ENCODE measurements around the gene MICAL1.

The MICAL1 gene

GRCh38 chr6:109453594-109454495, 1.7 kb downstream of the MICAL1 start:
- DNase-seq: peak; percentile 91

DNA sequence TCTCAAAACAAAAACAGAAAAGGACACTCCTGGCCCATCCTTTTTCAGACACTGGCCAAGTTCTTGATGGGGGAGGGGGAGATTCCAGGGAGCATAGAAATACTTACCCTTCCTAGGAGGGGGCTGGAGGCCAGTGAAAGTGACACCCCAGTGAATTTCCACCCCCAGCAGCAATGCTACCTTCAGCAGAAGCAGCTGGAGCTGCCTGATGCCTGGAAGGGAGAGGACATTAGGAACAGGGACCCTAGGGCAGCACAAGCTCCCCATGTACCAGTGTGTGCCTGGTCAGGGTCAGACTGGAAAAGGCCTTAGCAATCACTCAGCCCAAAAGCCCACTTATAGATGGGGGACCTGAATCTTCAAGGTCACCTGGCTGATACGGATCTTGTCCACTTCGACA, 2.4 kb downstream of the MICAL1 start:
- DNase-seq: no peak

- no peak for DNase-seq
Measured at GRCh38 chr6:109452181-109452580, 3.4 kb downstream of the MICAL1 start.

DNA sequence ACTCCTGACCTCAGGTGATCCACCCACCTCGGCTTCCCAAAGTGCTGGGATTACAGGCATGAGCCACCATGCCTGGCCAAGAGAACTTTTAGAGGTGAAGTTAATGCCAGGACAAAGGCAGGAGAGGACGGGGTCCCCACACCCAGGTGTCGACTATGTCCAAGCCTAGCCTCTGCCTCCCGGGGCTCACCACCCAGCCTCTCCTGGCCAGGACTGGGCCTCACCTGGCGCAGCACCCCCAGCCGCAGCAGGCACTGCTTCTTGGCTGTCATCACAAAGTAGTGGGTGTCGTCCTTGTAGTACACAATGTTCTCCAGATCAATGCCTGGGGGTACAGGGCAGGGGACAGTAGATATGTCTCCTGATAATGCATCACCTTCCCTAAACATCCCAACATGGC, 4.2 kb downstream of the MICAL1 start:
- DNase-seq: no peak

DNA sequence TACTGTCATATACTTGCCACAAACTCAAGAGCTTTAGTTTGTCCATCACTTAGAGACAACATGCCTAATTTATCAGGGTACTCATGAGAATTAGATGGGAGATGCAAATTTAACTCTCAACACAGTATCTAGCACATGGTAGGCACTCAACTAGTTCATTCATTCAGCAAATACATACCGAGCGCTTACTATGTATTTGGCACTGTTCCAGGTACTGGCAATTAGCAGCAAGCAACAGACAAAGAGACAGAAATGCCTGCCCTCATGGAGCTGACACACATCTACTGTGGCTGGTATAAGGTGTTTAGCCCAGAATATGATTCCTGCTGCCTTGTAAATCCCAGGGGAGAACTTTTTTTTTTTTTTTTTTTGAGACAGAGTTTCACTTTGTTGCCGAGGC, 4.8 kb downstream of the MICAL1 start:
- no peak for DNase-seq

- DNase-seq: no peak
Measured at GRCh38 chr6:109449795-109450673, 5.5 kb downstream of the MICAL1 start.

DNA sequence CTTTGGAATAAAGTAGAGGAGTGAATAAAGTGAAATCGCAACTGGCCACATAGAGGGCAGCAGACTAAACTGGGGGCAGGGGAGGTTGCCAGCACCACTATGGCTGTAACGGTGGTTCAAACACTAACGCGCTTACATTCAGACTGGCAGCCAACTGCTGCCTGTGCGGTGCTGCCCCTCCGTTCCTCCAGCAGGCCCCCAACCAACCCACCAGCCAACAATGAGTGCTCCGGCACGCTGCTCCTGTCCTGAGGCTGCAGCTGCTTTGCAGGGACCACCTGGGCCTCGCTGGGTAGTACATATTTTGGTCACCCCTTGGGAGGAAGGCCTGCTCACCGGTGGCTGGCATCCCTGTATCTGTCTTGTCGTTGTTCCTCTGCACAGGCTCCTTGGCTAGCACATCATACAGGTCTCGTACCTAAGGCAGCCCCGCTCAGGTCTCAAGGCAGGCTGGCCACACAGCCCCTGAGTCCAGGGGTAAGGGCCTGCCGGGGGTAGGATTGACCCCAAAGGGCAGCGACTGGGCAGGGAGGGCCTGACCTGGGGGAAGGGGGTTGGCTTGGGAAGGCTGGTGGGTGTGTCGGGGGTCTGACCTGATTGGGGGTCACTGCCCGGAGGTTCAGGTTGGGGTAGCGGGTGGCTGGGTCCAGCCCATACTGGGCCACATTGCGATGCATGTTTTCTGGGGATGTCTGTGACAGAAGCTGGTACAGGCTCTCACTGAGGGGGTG, 6.3 kb downstream of the MICAL1 start:
- DNase-seq: no peak

GRCh38 chr6:109448615-109449014, 7.0 kb downstream of the MICAL1 start:
- no peak for DNase-seq

GRCh38 chr6:109447878-109448555, 7.6 kb downstream of the MICAL1 start:
- no peak for DNase-seq

DNA sequence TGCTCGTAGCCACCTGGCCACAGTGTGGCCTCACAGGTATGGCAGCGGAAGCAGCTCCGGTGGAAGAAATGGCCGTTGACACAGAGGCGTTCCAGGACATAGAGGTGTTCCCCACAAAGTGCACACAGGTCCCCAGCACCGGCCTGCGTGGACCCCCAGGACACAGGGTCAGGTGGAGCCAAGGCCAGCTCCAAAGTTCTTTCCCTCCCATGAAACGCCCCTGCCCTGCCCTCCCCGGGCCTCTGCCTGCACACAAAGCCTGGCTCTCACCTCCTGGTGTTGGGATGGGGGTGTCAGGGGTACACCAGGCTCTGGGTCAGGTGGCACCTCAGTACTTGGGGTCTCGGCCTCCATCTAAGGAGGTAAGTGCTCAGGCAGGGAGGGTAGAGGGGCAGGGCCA, 8.5 kb downstream of the MICAL1 start:
- DNase-seq: no peak

GRCh38 chr6:109446541-109446940, 9.0 kb downstream of the MICAL1 start:
- DNase-seq: no peak

DNA sequence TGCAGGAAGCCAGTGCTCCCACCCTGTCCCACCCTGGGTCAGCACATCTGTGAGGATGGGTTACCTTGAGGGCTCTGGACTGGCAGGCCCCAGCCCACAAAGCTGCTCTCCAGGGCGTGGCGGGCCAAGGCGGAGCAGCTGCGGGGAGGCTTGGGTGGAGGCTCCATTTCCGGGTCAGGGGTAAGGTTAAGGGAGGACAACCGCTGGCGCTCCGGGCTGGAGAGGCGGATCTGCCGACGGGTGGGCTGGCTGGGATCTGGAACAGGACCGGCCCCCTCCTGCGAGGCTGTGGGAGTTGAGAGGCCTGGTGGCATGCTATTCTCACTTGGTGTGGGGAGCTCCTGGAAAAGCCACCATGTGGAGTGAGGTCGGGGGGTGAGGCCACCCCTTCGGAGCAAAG, 9.5 kb downstream of the MICAL1 start:
- no peak for DNase-seq

DNA sequence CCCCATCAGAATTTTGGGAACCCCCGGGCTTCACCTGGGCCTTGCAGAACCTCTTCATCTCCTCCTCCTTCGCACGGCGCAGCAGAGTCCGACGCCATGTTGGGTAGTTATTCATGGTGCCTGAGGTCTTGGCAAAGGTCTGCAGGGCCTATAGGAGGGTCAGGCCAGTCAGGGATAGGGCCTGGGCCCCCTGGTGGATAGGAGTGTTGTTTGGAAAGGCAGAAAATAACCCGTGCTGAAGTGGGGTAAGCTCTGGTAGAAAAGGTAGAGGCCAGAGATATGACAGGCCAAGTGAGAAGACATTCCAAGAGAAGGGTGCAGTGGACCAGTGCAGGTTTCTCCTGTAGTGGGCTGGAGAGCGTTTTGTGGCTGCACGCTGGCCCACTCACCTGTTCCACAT, 10.2 kb downstream of the MICAL1 start:
- no peak for DNase-seq

DNA sequence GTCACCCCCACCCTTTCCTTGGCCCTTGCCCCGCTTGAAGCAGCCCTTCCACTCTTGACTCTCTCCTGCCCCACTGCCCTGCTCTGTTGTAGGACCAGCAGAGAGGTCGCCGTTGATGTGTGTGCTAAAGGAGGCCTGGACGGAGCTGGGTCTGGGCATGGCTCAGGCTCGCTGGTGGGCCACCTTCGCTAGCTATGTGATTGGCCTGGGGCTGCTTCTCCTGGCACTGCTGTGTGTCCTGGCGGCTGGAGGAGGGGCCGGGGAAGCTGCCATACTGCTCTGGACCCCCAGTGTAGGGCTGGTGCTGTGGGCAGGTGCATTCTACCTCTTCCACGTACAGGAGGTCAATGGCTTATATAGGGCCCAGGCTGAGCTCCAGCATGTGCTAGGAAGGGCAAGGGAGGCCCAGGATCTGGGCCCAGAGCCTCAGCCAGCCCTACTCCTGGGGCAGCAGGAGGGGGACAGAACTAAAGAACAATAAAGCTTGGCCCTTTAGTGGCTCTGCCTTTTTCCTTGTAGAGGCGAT, 12.1 kb downstream of the MICAL1 start:
- DNase-seq: no peak

GRCh38 chr6:109442393-109442924, 13.1 kb downstream of the MICAL1 start:
- DNase-seq: no peak

DNA sequence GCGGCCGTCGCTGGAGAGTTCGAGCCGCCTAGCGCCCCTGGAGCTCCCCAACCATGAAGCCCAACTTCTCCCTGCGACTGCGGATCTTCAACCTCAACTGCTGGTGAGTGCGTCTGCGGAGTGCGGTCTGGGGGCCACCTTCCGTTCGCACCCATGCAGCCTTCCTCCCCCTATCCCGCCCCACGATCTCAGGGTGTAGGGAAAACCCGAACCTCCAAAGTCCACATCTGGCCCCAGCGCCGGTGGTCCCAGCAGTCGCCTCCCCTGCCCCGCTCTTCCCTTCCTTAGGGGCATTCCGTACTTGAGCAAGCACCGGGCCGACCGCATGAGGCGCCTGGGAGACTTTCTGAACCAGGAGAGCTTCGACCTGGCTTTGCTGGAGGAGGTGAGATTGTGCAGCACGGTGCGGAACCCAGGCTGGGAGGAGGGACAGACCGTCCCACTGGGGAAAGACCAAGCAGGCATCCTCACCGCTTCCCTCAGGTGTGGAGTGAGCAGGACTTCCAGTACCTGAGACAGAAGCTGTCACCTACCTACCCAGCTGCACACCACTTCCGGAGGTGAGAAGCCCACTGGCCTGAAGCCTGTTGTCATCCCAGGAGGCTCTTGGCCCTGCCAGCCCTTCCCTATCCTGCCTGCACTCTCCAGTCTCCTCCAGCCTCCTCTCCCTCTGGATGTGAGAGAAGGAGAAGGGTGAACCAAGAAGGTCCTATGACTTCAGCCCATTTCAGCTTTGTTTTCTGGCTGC, 14.3 kb downstream of the MICAL1 start:
- DNase-seq: peak; percentile 37

DNA sequence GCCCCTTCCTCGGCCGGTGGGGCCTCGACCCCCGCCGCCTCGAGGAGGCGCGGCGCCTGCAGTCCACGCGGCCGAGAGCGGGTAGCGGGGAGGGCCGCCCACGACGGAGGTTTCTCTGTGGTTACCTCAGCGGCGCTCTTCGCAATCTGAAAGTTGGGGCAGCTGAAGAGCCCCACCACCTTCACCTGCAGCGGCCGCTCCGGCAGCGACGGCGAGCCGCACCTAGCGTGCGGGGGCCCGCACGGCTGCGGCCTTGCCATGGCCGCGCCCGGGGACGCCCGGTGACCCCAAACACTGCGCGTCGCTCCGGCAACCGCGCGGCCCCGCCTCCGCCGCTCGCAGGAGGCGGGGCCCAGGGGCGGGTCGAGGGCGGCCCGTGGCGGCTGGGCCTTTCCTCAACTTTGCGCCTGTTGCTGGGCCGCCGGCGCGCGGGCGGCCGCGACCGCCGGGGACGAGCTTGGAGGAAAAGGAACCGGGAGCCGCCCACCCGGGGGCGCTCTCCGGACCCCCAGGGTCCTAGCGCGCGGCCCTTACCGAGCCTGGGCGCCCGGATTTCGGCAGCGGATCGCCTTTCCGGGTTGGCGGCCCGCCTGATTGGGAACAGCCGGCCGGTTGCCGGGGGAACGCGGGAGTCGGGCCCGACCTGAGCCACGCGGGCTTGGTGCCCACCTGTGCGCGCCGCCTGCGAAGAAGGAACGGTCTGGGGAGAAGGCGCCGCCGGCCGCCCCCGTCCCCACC, 15.1 kb downstream of the MICAL1 start, which contains the start of the genes PPIL6 and SMPD2:
Gene PPIL6, minus strand, starts transcription at position 298 of the 738 bp plus-strand sequence. Its CDS starts 38 bp downstream, at position 260.
Gene SMPD2, plus strand, starts transcription at position 394 of the 738 bp plus-strand sequence. CDS start 398 bp downstream, outside the sequence.
- peak; percentile 91 for DNase-seq

DNA sequence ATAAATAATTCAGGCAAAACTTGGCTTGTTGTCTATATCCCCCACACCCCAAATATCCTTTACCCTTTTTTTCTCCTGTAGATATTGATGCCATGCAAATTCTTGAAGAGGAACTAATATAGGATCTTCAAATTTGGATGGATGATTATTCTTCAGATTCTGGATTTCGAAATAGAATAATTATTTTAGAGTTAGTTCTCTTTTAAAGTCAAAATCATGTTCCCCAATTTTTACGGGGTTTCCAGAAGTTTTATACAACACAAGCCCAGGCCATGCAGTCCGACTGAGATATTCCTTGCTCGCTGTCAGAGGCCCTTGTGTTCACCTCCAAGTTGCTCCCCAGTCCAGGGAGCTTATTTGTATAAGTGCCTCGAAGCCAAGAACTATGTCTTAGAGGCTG, 19.5 kb downstream of the MICAL1 start:
- no peak for DNase-seq

DNA sequence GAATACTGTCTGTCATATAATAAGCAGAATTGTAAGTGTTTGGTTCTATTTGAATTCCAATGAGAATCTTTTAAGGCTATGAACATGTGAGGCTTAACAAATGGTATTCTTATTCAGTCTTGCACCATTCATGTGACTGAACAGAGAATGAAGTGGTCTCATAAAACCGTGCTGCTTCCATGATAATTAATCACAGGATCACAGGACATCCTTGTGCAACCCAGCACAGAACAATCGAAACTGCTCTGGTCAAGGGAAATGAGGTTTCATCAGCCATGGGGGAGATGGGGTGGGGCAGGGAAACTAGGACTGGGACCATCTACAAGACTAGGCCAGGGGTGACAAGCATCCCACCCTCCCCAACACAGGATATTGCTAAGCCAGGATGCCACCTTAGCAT, 21.1 kb downstream of the MICAL1 start:
- DNase-seq: no peak

- no peak for DNase-seq
Measured at GRCh38 chr6:109429496-109429895, 26.1 kb downstream of the MICAL1 start.
